IMR-90 (cell line): Measurements from ENCODE around the gene ANG. TPM values are rescaled to one million over a fixed set of nuclear protein-coding genes. Genes with fewer than 3 reads are reported as not detected.

ENCODE experiments used
- ATAC-seq: fragments of 200-7000 bp; cut with Tn5 transposase; 2 replicates; pipeline ENCODE4 v1.9.1; 2020; ENCODE audit warnings: low read depth, mild to moderate bottlenecking, moderate library complexity
- BruUV-seq: library from RNA; stranded (reverse); fragments of 400-500 nt; replicated peaks from 2 replicates; lab custom pipeline; 2021; lab: Mats Ljungman, UMichigan
- CTCF ChIA-PET: fragments of 300-600 bp; formaldehyde crosslinking; extraction: SDS; loops from one replicate; lab custom pipeline; 2021; ENCODE audit warnings: antibody characterized with exemption; lab: Yijun Ruan, JAX
- POLR2A ChIA-PET: fragments of 300-600 bp; sonication (Branson Sonifier 250); formaldehyde crosslinking; loops from one replicate; lab custom pipeline; 2022; ENCODE audit warnings: antibody characterized with exemption; ENCODE audit not compliant: unreplicated experiment; lab: Charles Lee
- DNase-seq: peaks from one replicate; pipeline ENCODE4 v3.0.0; 2013
- H2AFZ ChIP-seq: replicated peaks from 2 replicates; pipeline ENCODE3; 2013; ENCODE audit warnings: low read length, mild to moderate bottlenecking; ENCODE audit not compliant: poor library complexity
- H2AK5ac ChIP-seq: 2 replicates; pipeline ENCODE4 v1.6.1; 2013; ENCODE audit warnings: low read depth, low read length, inconsistent platforms
- H2AK9ac ChIP-seq: replicated peaks from 2 replicates; pipeline ENCODE3; 2013; ENCODE audit warnings: mild to moderate bottlenecking, low read depth, low read length, moderate library complexity; ENCODE audit not compliant: poor library complexity
- H2BK120ac ChIP-seq: 2 replicates; pipeline ENCODE4 v1.6.1; 2013; ENCODE audit warnings: low read depth, low read length, inconsistent platforms
- H2BK15ac ChIP-seq: 3 replicates; pipeline ENCODE4 v1.6.1; 2013; ENCODE audit warnings: low read depth, low read length, inconsistent platforms
- H2BK20ac ChIP-seq: 2 replicates; pipeline ENCODE4 v1.6.1; 2013; ENCODE audit warnings: low read depth, mild to moderate bottlenecking, inconsistent platforms, low read length, moderate library complexity
- H2BK5ac ChIP-seq: 2 replicates; pipeline ENCODE4 v1.6.1; 2013; ENCODE audit warnings: mild to moderate bottlenecking, low read depth, low read length, inconsistent platforms; ENCODE audit not compliant: poor library complexity, severe bottlenecking
- H3K14ac ChIP-seq: replicated peaks from 2 replicates; pipeline ENCODE4 v1.6.1; 2013; ENCODE audit warnings: low read depth, low read length, inconsistent platforms
- H3K18ac ChIP-seq: 2 replicates; pipeline ENCODE4 v1.6.1; 2013; ENCODE audit warnings: low read depth, low read length, control low read depth
- H3K23ac ChIP-seq: 2 replicates; pipeline ENCODE4 v1.6.1; 2013; ENCODE audit warnings: low read depth, low read length, inconsistent platforms
- H3K27ac ChIP-seq: 2 replicates; pipeline ENCODE4 v1.5.1; 2013; ENCODE audit warnings: mild to moderate bottlenecking, control low read depth, low read length; ENCODE audit not compliant: insufficient read depth
- H3K27me3 ChIP-seq: 2 replicates; pipeline ENCODE4 v1.6.1; 2013; ENCODE audit warnings: low read length; ENCODE audit not compliant: control insufficient read depth, insufficient read depth
- H3K36me3 ChIP-seq: 2 replicates; pipeline ENCODE4 v1.6.1; 2013; ENCODE audit warnings: low read length, mixed read lengths; ENCODE audit not compliant: control insufficient read depth, insufficient read depth
- H3K4ac ChIP-seq: 2 replicates; pipeline ENCODE4 v1.6.1; 2013; ENCODE audit warnings: low read depth, low read length, inconsistent platforms
- H3K4me1 ChIP-seq: 2 replicates; pipeline ENCODE4 v1.6.1; 2013; ENCODE audit warnings: low read length, mixed read lengths; ENCODE audit not compliant: control insufficient read depth, insufficient read depth
- H3K4me2 ChIP-seq: 2 replicates; pipeline ENCODE4 v1.6.1; 2013; ENCODE audit warnings: low read depth, mild to moderate bottlenecking, control low read depth, low read length, moderate library complexity
- H3K4me3 ChIP-seq: 2 replicates; pipeline ENCODE4 v1.5.1; 2013; ENCODE audit warnings: low read depth, mild to moderate bottlenecking, control low read depth, low read length, moderate library complexity; ENCODE audit not compliant: insufficient read depth
- H3K56ac ChIP-seq: 2 replicates; pipeline ENCODE4 v1.6.1; 2013; ENCODE audit warnings: low read length, inconsistent platforms; ENCODE audit not compliant: insufficient read depth; ENCODE audit errors: extremely low read depth
- H3K79me1 ChIP-seq, 2 experiments: 2 replicates each; pipeline ENCODE4 v1.6.1; 2013; ENCODE audit warnings: low read length in 2 of 2, inconsistent platforms in 1 of 2, low read depth in 1 of 2
- H3K9ac ChIP-seq: 2 replicates; pipeline ENCODE4 v1.6.1; 2013; ENCODE audit warnings: low read depth, low read length, control low read depth
- H3K9me1 ChIP-seq: 2 replicates; pipeline ENCODE4 v1.6.1; 2013; ENCODE audit warnings: low read length, inconsistent platforms; ENCODE audit not compliant: insufficient read depth
- H3K9me3 ChIP-seq: 2 replicates; pipeline ENCODE4 v1.6.1; 2013; ENCODE audit warnings: low read length; ENCODE audit not compliant: control insufficient read depth, insufficient read depth
- H4K20me1 ChIP-seq: 2 replicates; pipeline ENCODE4 v1.6.1; 2013; ENCODE audit warnings: low read length, inconsistent platforms; ENCODE audit not compliant: insufficient read depth
- H4K5ac ChIP-seq: 2 replicates; pipeline ENCODE4 v1.6.1; 2013; ENCODE audit warnings: mild to moderate bottlenecking, low read depth, low read length, control low read depth
- H4K8ac ChIP-seq, 2 experiments: 2 replicates each; pipeline ENCODE4 v1.6.1; 2013; ENCODE audit warnings: low read depth in 2 of 2, low read length in 2 of 2, control low read depth in 1 of 2, inconsistent platforms in 1 of 2
- H4K91ac ChIP-seq: 2 replicates; pipeline ENCODE4 v1.6.1; 2013; ENCODE audit warnings: low read depth, low read length, inconsistent platforms; ENCODE audit not compliant: insufficient read depth
- CEBPB ChIP-seq: IDR thresholded peaks from 2 replicates; pipeline ENCODE4 v1.6.1; 2012; ENCODE audit warnings: low read depth, low read length, improper control_type of control experiment
- CHD1 ChIP-seq: IDR thresholded peaks from 2 replicates; pipeline ENCODE4 v1.6.1; 2012; ENCODE audit warnings: low read depth, low read length, improper control_type of control experiment
- WGBS, 2 experiments: methylation state at CpG; one replicate each; pipeline versions ENCODE4 v1.1.5 to v1.1.7; 2013; ENCODE audit warnings: missing lambda C conversion rate in 2 of 2; ENCODE audit not compliant: insufficient read length in 1 of 2; ENCODE audit errors: extremely low coverage in 2 of 2; 5-methylcytosine and 5-hydroxymethylcytosine counted together
- dilution Hi-C: fragments of 300-500 bp; cut with HindIII; formaldehyde crosslinking; loops from one replicate; pipeline ENCODE4 v1.14.3; 2018; ENCODE audit warnings: low sequenced_read_pairs; ENCODE audit not compliant: unreplicated experiment
- in situ Hi-C: fragments of 300-500 bp; cut with MboI; formaldehyde crosslinking; loops from 3 replicates; pipeline ENCODE4 v1.14.3; 2019; ENCODE audit warnings: low sequenced_read_pairs, inconsistent platforms, mixed read lengths
- intact Hi-C: fragments of 100-400 bp; cut with micrococcal nuclease; formaldehyde crosslinking; loops from 2 replicates; pipeline ENCODE4 v1.10.0; 2022
- polyA plus RNA-seq, 3 experiments: library from polyadenylated mRNA; depleted of rRNA; stranded (reverse); fragments of >200 nt; gene quantifications; 2 replicates each; pipeline ENCODE4 v1.2.3, GENCODE V29; 2012; ENCODE audit warnings: low replicate concordance in 1 of 3
- total RNA-seq: library from RNA; depleted of rRNA; stranded (reverse); fragments of >200 nt; gene quantifications from 2 replicates; pipeline ENCODE4 v1.2.3, GENCODE V29; 2012

ANG gene
- total and polyA plus RNA-seq, 2 of the 4 experiments (the other 2 are of a cell fraction) = 3.6 to 4.7 TPM

GRCh38 chr14:20645481-20645880, 43.1 kb upstream of the ANG start:
- BruUV-seq = no TSS peak
- no peak overlapping the region for H2BK120ac ChIP-seq

More at GRCh38 chr14:20645481-20645880, 43.1 kb upstream of the ANG start:
- Histone ChIP-seq H3K36me3 (no peaks in the 10 kb centered on the region), H2BK20ac (no peak overlapping the region), H4K5ac (no peak overlapping the region), H3K18ac (no peak overlapping the region), H2AK9ac (no peak overlapping the region), H3K14ac (no peak overlapping the region), H3K4ac (no peak overlapping the region), H3K4me1 (no peaks in the 10 kb centered on the region), H3K27ac (no peak overlapping the region), H2BK15ac (no peak overlapping the region), H4K20me1 (no peaks in the 10 kb centered on the region), H2BK5ac (no peak overlapping the region), H3K9me1 (no peaks in the 10 kb centered on the region), H3K9me3 (no peaks in the 10 kb centered on the region), H3K23ac (no peak overlapping the region), H3K4me2 (no peak overlapping the region), H3K56ac (no peak overlapping the region), H3K27me3 (no peaks in the 10 kb centered on the region), H3K4me3 (no peak overlapping the region), H2AFZ (no peak overlapping the region), H3K9ac (no peak overlapping the region), H4K91ac (no peak overlapping the region), H3K79me1 (no peaks in the 10 kb centered on the region), H4K8ac (no peak overlapping the region), H2AK5ac (no peak overlapping the region)
- TF ChIP-seq CEBPB (no peak), CHD1 (no peak)
- intact Hi-C loops = no loop called here
- ATAC-seq (no peak), DNase-seq (no peak)
- POLR2A ChIA-PET = no interaction called here
- WGBS, 2 experiments = no CpG with 5 or more reads among the region's 1 CpG
- in situ Hi-C loops = no loop called here
- CTCF ChIA-PET = no interaction called here
- dilution Hi-C loops = no loop called here
